Kidney tubule cell (primary cell): ENCODE measurements around the gene UFC1.

Source experiments
- DNase-seq: peaks from one replicate; pipeline ENCODE4 v3.0.0-alpha.2; 2018; ENCODE audit warnings: low spot score

The UFC1 gene

GRCh38 chr1:161133220-161133740 lies 20.5 kb upstream of the UFC1 start:
- DNase-seq = no peak

GRCh38 chr1:161137881-161138280 lies 15.9 kb upstream of the UFC1 start:
- DNase-seq = no peak

- DNase-seq = no peak
These were observed 15.3 kb upstream of the UFC1 start for GRCh38 chr1:161138431-161138830.

DNA sequence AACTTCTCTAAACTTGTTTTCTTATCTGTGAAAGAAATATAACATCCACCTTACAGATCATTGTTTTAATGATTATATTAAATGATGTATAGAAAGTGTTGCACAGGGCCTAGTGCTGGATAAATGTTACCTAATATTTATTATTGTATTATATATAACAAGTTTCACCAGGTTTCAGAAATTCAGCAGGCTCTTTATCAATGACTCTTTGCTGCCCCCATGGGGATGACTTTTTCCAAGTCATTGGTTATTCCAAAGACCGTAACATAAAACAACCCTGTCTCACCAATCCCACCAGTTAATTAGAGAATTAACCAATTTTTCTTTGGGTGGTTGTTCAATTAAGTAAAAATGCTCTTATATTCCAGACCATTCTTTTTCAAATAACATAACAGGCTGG lies 14.0 kb upstream of the UFC1 start:
- DNase-seq = peak; percentile 48

GRCh38 chr1:161140755-161141400 lies 12.9 kb upstream of the UFC1 start:
- DNase-seq = no peak

DNA sequence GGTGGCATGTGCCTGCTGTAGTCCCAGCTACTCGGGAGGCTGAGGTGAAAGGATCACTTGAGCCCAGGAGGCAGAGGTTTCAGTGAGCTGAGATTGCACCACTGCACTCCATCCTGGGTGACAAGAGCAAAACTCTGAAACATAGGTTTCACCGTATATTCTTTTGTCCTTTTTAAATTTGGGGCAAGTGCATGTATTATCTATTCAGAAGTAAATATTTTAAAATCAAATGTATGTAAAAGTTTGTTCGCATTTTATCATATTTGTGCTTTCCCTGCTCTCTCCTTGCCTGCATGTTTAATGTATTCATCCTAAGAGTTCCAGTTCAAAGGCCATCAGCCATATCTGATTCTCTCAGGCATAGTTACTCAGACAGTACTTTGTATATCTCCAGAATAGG lies 7.9 kb upstream of the UFC1 start:
- DNase-seq = no peak

DNA sequence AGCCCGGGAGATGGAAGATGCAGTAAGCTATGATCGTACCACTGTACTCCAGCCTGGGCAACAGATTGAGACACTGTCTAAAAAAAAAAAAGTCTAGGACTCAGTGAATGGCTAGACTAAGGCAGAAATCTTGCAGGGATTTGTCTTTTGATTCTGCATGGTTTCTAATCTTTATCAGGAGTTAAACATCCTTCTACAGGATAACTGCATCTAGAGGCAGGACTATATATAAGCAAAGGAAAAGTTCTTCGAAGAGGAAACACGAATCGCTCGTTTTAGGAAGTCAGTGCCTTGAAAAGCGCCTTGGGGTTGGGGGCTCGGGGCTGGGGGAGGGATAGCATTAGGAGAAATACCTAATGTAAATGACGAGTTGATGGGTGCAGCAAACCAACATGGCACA lies 602 bp upstream of the UFC1 start:
- DNase-seq = no peak

DNA sequence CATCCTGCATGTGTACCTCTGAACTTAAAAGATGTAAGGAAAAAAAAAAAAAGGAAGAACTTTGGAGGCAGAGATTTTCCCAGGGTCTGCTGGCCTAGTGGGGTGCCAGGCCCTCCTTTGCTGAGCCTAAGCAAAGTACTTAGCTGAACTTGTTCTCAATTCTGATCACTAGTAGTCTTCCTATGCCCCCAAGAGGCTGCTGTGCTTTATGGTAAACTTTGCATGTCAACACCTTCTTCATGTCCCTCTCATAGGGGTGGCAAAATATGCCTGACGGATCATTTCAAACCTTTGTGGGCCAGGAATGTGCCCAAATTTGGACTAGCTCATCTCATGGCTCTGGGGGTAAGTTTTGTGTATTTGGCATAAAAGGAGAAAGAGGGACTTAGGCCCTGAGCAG lies 4.1 kb downstream of the UFC1 start:
- no peak for DNase-seq

DNA sequence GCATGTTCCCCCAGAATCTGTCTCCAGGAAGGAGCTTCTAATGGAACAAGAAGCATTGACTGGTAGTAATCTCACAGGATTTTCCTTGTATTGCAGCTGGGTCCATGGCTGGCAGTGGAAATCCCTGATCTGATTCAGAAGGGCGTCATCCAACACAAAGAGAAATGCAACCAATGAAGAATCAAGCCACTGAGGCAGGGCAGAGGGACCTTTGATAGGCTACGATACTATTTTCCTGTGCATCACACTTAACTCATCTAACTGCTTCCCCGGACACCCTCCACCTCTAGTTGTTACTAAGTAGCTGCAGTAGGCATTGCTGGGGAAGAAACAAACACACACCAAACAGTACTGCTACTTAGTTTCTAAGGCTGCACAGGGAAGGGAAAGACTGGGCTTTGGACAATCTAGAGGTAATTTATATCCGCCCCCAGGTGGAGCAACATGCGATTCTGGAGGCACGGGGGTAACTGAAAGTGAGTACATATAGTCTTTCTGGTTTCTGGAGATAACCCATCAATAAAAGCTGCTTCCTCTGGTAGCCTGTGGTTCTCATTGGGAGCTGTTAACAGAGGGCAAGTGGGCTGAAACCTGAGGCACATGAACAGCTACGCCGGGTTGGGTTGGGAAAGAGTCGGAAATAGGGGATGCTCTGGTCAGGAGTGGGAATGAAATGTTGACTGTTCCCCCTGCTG lies 4.7 kb downstream of the UFC1 start:
- peak; percentile 2 for DNase-seq

DNA sequence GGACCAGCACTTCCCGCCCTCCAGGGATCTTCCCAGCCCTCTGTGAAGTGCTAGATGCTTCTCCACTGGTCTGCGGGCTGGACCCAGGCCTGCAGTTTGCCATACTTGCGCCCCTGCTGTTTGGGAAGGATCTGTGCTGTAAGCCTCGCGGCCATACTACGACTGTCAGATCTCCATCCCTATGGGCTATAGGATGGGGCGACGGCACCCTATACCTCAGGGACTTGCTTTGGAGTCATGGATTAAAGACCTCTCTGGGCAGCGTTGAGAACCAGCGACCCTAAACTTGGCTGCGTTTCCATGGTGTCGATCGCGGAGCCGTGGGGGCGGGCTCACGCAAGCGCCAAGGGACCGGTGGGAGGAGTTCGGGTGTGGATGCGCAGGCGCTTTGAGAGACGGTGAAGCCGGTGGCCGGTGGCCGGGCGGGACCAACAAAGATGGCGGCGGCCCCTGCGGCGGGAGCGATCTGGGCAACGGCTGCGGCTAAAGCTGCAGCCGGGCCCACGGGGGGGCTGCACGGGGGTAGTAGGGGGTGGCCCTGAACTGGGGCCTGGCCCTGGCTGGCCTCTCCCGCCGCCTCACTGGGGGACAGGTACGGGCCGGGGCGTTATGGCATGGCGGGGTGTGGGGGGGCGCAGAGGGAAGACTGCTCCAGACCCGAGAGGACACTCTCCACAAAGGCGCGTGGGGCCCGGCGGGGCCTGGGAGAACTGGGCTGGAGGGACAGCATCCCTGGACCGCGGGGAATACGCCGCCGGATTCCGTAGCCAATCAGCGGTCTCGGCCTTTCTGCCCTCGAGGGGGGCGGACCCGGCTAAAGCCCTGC lies 5.5 kb downstream of the UFC1 start, which contains the start of gene USP21:
Gene USP21 (plus strand): TSS at position 414 of the 826 bp plus-strand sequence. CDS start 1,141 bp downstream, outside the sequence.
- DNase-seq = peak; percentile 89

- DNase-seq = no peak
These were observed 6.1 kb downstream of the UFC1 start for GRCh38 chr1:161159913-161160243.

DNA sequence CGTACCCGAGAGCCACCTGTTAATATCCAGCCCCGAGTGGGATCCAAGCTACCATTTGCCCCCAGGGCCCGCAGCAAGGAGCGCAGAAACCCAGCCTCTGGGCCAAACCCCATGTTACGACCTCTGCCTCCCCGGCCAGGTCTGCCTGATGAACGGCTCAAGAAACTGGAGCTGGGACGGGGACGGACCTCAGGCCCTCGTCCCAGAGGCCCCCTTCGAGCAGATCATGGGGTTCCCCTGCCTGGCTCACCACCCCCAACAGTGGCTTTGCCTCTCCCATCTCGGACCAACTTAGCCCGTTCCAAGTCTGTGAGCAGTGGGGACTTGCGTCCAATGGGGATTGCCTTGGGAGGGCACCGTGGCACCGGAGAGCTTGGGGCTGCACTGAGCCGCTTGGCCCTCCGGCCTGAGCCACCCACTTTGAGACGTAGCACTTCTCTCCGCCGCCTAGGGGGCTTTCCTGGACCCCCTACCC lies 6.9 kb downstream of the UFC1 start:
- DNase-seq = no peak

DNA sequence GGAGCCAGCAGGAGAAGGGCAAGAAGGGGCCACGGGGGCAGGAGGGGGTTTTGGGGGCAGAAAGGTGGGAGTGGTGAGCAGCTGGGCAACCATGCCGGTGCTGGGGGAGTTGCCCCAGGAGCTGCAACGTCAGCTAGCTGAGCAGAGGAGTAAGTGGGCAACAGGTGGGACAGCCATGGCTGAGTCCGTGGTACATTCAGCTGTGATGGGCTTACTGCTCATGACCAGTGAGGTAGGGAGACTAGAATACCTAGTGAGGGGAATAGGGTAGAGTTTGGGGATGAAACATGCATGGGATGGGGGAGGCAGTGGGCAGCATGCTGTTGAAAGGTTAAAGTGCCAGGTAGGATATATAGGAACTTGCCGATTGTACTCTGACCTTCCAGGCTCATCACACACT lies 7.9 kb downstream of the UFC1 start:
- no peak for DNase-seq

DNA sequence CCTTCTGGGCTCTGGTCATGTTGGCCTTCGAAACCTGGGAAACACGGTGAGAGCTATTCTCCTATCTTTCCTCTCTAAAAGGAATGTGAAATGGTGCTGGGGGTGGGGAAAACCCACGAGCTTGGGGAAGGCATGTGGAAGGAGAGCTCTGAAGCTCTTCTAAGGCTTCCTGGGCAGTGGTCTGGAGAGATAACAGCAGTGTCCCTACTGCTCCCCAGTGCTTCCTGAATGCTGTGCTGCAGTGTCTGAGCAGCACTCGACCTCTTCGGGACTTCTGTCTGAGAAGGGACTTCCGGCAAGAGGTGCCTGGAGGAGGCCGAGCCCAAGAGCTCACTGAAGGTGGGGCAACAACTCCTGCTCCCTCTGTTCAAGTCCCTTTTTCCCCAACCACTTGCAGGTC lies 8.3 kb downstream of the UFC1 start:
- DNase-seq = no peak

GRCh38 chr1:161162806-161163205 lies 9.0 kb downstream of the UFC1 start:
- no peak for DNase-seq

GRCh38 chr1:161163793-161164192 lies 10.0 kb downstream of the UFC1 start:
- DNase-seq = no peak

DNA sequence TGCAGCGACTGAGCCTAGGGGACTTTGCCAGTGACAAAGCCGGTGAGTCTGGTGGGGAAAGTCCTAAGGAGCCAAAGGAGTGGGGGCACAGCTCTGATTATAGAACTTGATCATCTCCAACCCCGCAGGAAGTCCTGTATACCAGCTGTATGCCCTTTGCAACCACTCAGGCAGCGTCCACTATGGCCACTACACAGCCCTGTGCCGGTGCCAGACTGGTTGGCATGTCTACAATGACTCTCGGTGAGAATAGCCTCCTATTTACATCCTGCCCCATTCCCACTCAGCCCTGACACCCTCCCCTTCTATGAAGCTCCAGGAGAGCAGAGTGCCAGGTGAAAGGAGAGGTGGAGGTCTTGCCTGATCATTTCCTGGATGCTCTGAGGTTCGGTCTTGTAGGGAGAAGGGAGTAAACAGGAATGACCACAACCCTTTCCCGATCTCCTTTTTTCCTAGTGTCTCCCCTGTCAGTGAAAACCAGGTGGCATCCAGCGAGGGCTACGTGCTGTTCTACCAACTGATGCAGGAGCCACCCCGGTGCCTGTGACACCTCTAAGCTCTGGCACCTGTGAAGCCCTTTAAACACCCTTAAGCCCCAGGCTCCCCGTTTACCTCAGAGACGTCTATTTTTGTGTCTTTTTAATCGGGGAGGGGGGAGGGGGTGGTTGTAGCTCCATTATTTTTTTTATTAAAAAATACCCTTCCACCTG lies 11.3 kb downstream of the UFC1 start:
- no peak for DNase-seq

GRCh38 chr1:161165742-161166668 lies 12.2 kb downstream of the UFC1 start, which contains the start of gene PPOX:
Gene PPOX, plus strand, starts transcription at chr1:161166426. Its CDS starts 422 bp downstream, at chr1:161166848.
- DNase-seq = peak; percentile 99

DNA sequence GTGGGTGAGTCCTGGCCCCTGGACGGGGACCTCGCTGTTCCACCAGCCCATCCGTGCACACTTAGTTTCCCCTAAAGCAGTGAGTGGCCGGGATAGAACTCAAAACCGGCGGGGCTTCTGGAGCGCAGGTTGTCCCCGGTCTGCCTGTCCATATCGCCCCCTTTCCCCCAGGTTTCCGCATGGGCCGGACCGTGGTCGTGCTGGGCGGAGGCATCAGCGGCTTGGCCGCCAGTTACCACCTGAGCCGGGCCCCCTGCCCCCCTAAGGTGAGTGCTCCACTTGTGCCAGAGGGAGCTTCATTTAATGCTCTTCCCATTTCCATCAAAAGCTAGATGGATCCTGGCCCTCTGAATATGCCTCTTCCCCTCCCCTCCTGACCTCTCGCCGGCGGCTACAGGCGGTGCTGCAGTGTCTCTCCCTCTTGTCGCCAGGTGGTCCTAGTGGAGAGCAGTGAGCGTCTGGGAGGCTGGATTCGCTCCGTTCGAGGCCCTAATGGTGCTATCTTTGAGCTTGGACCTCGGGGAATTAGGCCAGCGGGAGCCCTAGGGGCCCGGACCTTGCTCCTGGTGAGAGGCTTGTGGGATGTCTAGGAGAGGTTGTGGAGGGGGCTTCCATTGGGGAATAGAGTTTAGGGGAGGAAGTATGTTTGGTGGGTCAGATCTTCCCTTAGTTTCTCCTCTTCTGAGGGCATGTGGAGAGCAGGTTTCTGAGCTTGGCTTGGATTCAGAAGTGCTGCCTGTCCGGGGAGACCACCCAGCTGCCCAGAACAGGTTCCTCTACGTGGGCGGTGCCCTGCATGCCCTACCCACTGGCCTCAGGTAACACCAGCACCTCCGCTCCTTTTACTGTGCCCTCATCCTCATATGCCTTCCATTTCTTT lies 13.1 kb downstream of the UFC1 start:
- peak; percentile 31 for DNase-seq

DNA sequence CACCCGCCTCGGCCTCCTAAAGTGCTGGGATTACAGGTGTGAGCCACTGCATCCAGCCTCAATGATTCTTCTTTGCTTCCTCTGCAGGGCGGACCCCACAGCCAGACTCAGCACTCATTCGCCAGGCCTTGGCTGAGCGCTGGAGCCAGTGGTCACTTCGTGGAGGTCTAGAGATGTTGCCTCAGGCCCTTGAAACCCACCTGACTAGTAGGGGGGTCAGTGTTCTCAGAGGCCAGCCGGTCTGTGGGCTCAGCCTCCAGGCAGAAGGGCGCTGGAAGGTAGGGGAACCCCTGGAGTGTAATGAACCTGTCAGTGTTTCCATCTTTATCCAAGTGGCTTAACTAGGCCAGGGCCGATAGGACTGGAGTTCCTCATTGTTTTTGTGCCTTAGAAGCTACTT lies 15.1 kb downstream of the UFC1 start:
- DNase-seq = no peak
